ENCODE measurements around the gene TGFB1.

GRCh38 chr19:41362143-41362847, 8.6 kb upstream of the TGFB1 start:
- TF ChIP-seq POLR2A (IDR thresholded peaks at IDR 0.05) (no peak), CTCF (IDR thresholded peaks at IDR 0.05) (no peak)
